GM13976 (cell line): ENCODE data around the gene NAT14.

Experiments
- DNase-seq: peaks from one replicate; pipeline ENCODE4 v3.0.0; 2012; ENCODE audit warnings: low spot score
- in situ Hi-C: fragments of 300-500 bp; cut with MboI; formaldehyde crosslinking; loops from one replicate; pipeline ENCODE4 v1.12.0; 2022; ENCODE audit warnings: low sequenced_read_pairs, mixed read lengths, inconsistent platforms; ENCODE audit not compliant: unreplicated experiment
- TF ChIP-seq, protein P1 (sequence below): IDR thresholded peaks from 2 replicates; pipeline ENCODE4 v1.5.1; 2012; ENCODE audit warnings: borderline replicate concordance, mild to moderate bottlenecking; ENCODE audit not compliant: insufficient read depth; ENCODE audit errors: extremely low read depth, missing control alignments, control extremely low read depth

Gene NAT14

GRCh38 chr19:55464039-55464661 is 20.8 kb upstream of the NAT14 start:
- TF ChIP-seq, protein P1, sequence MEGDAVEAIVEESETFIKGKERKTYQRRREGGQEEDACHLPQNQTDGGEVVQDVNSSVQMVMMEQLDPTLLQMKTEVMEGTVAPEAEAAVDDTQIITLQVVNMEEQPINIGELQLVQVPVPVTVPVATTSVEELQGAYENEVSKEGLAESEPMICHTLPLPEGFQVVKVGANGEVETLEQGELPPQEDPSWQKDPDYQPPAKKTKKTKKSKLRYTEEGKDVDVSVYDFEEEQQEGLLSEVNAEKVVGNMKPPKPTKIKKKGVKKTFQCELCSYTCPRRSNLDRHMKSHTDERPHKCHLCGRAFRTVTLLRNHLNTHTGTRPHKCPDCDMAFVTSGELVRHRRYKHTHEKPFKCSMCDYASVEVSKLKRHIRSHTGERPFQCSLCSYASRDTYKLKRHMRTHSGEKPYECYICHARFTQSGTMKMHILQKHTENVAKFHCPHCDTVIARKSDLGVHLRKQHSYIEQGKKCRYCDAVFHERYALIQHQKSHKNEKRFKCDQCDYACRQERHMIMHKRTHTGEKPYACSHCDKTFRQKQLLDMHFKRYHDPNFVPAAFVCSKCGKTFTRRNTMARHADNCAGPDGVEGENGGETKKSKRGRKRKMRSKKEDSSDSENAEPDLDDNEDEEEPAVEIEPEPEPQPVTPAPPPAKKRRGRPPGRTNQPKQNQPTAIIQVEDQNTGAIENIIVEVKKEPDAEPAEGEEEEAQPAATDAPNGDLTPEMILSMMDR: no peak
- in situ Hi-C loops: no loop called here
- DNase-seq: no peak

- DNase-seq: no peak
- TF ChIP-seq, protein P1: no peak
- in situ Hi-C loops: no loop called here
These were observed 20.3 kb upstream of the NAT14 start, which contains the start of gene C19orf85 for GRCh38 chr19:55464662-55465054. TSS of gene C19orf85 (minus strand) at chr19:55464751. CDS start at chr19:55464554, 197 bp downstream.

GRCh38 chr19:55465460-55466240 is 19.3 kb upstream of the NAT14 start:
- no peak for DNase-seq
- in situ Hi-C loops: no loop called here
- TF ChIP-seq, protein P1: no peak

- DNase-seq: no peak
- TF ChIP-seq, protein P1: no peak
- in situ Hi-C loops: no loop called here
These were observed 18.8 kb upstream of the NAT14 start for GRCh38 chr19:55466241-55466614.

DNA sequence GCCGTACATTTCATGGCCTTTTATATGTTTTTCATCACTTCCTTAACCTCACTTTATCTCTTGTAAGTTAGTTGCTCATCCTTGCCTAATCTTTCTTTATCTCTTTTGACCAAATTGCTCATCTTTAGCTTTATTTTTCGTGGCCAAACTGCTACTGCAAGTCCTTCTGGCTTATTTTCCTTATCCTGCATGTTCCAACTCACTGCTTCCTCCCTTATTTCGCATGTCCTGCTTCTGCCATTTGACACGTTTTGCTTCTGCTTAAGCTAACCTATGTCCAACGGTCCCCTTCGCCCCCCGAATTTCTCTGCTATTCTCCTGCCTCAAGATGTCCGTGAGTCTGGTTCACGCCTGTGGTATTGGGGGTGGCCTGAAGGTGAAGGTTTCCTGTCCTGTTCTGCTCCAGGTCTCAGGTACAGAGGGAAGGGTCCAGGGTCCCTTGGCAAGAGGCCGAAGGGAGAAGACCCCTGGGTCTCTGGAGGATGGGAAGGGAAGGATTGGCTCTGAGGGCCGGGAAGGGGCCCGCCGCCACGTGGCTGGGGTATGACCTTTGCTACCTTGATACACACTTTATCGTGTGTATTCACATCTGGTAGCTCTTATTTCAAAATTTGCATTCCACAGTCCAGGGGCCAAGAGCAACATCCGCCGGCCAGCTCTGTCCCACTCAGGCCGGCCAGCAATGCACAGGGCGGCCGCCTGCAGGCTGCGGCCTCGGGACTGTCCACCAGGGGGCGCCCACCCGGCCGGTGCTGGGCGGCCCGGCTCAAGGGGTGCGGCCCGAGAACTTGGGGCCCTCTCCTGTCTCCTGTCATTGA is 17.5 kb upstream of the NAT14 start:
- TF ChIP-seq, protein P1: peak; percentile 96
- DNase-seq: peak; percentile 89
- in situ Hi-C loops: no loop called here

DNA sequence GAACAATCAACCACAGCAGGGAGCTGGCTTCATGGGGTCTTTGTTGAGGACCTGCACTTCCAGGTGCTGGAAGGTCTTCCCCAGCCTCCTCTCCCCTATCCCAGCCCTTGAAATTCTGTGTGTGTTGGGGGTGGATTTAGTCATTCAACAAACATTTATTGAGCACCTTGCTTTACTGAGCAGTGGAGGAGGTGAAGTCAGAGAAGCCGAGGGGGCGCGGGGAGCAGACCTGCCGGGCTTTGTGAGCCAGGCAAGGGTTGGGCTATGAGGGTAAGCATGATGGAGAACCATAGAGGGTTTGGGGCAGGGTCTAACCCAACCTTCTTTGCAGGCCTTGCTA is 17.0 kb upstream of the NAT14 start:
- DNase-seq: no peak
- TF ChIP-seq, protein P1: no peak
- in situ Hi-C loops: no loop called here
